Heart right ventricle (tissue), 16 donors: ENCODE measurements around the gene INO80B. TPM values are rescaled to one million over a fixed set of nuclear protein-coding genes. Genes with fewer than 3 reads are reported as not detected.
"Not testable (repeated sequence)": the region's sequence is repeated elsewhere in the genome, so short reads cannot be mapped to it uniquely, and the experiment has no call there.

ENCODE experiments used
- ATAC-seq, 8 donors: fragments of 200-7000 bp; cut with Tn5 transposase; one replicate each; pipeline ENCODE4 v1.9.1; 2020; ENCODE audit warnings: mild to moderate bottlenecking in 8 of 8, moderate library complexity in 8 of 8, moderate number of reproducible peaks in 1 of 8
- DNase-seq, 2 donors: peaks; one replicate each; pipeline ENCODE4 v3.0.0-alpha.2; 2020
- H3K27ac ChIP-seq, 10 donors: fragments of 200-600 bp; sonication (generic) in 2 of 10; one replicate each; pipeline versions ENCODE4 v1.5.0 to v1.8.0; 2020 to 2022; ENCODE audit warnings: mild to moderate bottlenecking in 3 of 10
- H3K27me3 ChIP-seq, 7 donors: fragments of 200-600 bp; one replicate each; pipeline ENCODE4 v1.8.0; 2021 to 2022; ENCODE audit warnings: mild to moderate bottlenecking in 2 of 7
- H3K36me3 ChIP-seq, 9 donors: fragments of 200-600 bp; sonication (generic) in 1 of 9; one replicate each; pipeline versions ENCODE4 v1.5.0 to v1.8.0; 2020 to 2022; ENCODE audit warnings: mild to moderate bottlenecking in 2 of 9
- H3K4me1 ChIP-seq, 9 donors: fragments of 200-600 bp; sonication (generic) in 1 of 9; one replicate each; pipeline versions ENCODE4 v1.5.0 to v1.8.0; 2020 to 2022; ENCODE audit warnings: mild to moderate bottlenecking in 4 of 9
- H3K4me3 ChIP-seq, 10 donors: fragments of 200-600 bp; sonication (generic) in 2 of 10; one replicate each; pipeline versions ENCODE4 v1.5.0 to v1.8.0; 2020 to 2022; ENCODE audit warnings: mild to moderate bottlenecking in 7 of 10, moderate library complexity in 2 of 10
- H3K9me3 ChIP-seq, 11 donors: fragments of 200-600 bp in 10 of 11; sonication (generic) in 2 of 11; one replicate each; pipeline versions ENCODE4 v1.5.0 to v1.8.0; 2013 to 2022; ENCODE audit warnings: mild to moderate bottlenecking in 2 of 11, control low read depth in 1 of 11, moderate library complexity in 1 of 11
- WGBS, 2 donors: extraction: QIAGEN DNeasy Blood & Tissue Kit; methylation state at CpG; one replicate each; pipeline ENCODE4 v1.1.7; 2013; ENCODE audit warnings: inconsistent platforms in 1 of 2; 5-methylcytosine and 5-hydroxymethylcytosine counted together
- intact Hi-C, 10 donors: fragments of 100-400 bp; cut with DNase I; formaldehyde crosslinking; loops; one replicate each; pipeline versions ENCODE4 v1.11.1 to v1.14.2; 2022
- polyA plus RNA-seq, 2 donors: library from polyadenylated mRNA; stranded (reverse); fragments of 200-250 nt; gene quantifications; one replicate each; pipeline ENCODE4 v1.2.3, GENCODE V29; 2013
- total RNA-seq, 10 donors: library from RNA; stranded (reverse); fragmentation: NEBNext Ultra II Directional in 3 of 10; extraction: Animal tissue kit (Norgen Biotek cat#: 25700) in 3 of 10; gene quantifications; one replicate each; pipeline versions ENCODE4 v1.2.1 to v1.2.4, GENCODE V29; 2021 to 2023
- TF ChIP-seq, protein P1 (sequence below), 9 donors: fragments of 200-600 bp; sonication (generic) in 2 of 9; IDR thresholded peaks; one replicate each; pipeline versions ENCODE4 v1.5.0 to v1.8.0; 2021 to 2022; ENCODE audit warnings: antibody characterized with exemption in 9 of 9, mild to moderate bottlenecking in 5 of 9, moderate library complexity in 1 of 9
- donor health status: Arrhythmogenic right ventricular cardiomyopathy.
- donor health status: ischemic (EF 13 %, LVEDD 7.1; RV severe dilation, severe dysfunction).
- donor health status: healthy with polysubstance abuse.
- donor health status: DM: no; HTN: yes; CAD: no.
- donor health status: DM: no; HTN: no; CAD: no.
- donor health status: ischemic (EF 25% LVEDD 6.9; RV normal size, moderate dysfunction).
- donor health status: ischemic (EF 25% LVEDD 5.7; RV mildly dilated, moderate dysfunction).
- donor health status: healthy.
- donor health status: DM: yes; HTN: yes; CAD: no.
- donor health status: Ischemic cardiomyopathy.
- donor health status: ischemic (EF 35%, LVEDD 5.7; RV mildly dilated, moderate dysfunction).
- donor health status: nonischemic (EF 11% LVEDD 7.7; RV severe dilation, severe dysfunction).
- donor health status: DM: yes; HTN: yes; CAD: no.
- donor health status: PGD.
- donor health status: ischemic (EF 29% LVEDD 5.4; RV normal size, mild dysfunction).
- donor health status: nonischemic (EF 23%, LVEDD 6.1; RV moderate dilation, normal function).

Gene INO80B
- total and polyA plus RNA-seq, 12 donors: 8.9 to 40.7 (median 19.8) TPM

DNA sequence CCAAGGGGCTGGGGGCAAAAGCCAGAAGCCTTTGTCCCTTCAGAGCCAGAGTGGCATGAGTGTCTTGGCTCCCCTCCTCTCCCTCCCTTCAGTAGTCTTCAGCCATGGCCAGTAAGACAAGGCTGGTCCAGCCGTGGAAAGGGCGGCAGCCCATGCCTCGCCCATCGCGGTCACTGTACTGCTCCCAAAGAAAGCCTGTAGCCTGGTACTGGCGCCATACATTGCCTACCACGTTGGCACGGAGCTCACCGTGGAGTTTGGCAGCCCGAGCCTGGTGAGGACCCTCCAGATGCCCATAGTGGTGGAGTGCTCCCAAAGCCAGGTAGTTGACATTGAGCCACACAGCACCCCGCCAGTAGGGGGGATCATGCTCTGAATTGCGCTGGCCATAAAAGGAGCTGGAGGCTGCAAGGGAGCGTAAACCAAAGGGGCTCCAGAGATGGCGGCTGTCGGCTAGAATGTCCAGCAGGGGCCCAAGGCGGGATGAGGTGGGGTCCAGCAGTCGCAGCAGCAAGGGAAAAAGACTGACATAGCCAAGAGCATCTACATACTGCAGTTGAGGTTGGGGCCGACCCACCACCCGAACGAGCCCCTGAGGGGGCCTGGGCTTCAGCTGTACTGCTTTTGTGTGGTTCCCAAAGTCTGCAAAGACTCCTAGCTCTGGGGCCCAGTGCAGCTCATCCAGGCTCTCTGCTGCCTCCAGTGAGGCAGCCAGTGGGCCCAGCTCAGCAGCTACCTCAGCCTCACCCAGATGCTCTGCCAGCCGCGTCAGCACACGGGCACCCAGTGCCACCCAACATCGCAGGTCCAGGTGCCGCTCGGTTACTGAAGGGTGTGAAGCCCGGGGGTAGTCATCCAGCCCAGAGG lies 6.5 kb downstream of the INO80B start:
- Histone ChIP-seq H3K36me3 (peaks cover 0 to 29% (median 6%) of the 10 kb centered on the region in 9 donors), H3K27ac (no peak overlapping the region), H3K4me1 (peaks cover 8 to 45% (median 38%) of the 10 kb centered on the region in 9 donors), H3K27me3 (no peaks in the 10 kb centered on the region), H3K9me3 (no peaks in the 10 kb centered on the region), H3K4me3 (no peak overlapping the region)
- intact Hi-C loops: no loop called here
- no peak for DNase-seq
- no peak for ATAC-seq
- 92 to 93% methylated on average over 27 of the region's 27 CpGs for WGBS, 2 donors
- TF ChIP-seq, protein P1, sequence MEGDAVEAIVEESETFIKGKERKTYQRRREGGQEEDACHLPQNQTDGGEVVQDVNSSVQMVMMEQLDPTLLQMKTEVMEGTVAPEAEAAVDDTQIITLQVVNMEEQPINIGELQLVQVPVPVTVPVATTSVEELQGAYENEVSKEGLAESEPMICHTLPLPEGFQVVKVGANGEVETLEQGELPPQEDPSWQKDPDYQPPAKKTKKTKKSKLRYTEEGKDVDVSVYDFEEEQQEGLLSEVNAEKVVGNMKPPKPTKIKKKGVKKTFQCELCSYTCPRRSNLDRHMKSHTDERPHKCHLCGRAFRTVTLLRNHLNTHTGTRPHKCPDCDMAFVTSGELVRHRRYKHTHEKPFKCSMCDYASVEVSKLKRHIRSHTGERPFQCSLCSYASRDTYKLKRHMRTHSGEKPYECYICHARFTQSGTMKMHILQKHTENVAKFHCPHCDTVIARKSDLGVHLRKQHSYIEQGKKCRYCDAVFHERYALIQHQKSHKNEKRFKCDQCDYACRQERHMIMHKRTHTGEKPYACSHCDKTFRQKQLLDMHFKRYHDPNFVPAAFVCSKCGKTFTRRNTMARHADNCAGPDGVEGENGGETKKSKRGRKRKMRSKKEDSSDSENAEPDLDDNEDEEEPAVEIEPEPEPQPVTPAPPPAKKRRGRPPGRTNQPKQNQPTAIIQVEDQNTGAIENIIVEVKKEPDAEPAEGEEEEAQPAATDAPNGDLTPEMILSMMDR (IDR thresholded peaks at IDR 0.05): peak in 1 of 9 donors; percentile 10

DNA sequence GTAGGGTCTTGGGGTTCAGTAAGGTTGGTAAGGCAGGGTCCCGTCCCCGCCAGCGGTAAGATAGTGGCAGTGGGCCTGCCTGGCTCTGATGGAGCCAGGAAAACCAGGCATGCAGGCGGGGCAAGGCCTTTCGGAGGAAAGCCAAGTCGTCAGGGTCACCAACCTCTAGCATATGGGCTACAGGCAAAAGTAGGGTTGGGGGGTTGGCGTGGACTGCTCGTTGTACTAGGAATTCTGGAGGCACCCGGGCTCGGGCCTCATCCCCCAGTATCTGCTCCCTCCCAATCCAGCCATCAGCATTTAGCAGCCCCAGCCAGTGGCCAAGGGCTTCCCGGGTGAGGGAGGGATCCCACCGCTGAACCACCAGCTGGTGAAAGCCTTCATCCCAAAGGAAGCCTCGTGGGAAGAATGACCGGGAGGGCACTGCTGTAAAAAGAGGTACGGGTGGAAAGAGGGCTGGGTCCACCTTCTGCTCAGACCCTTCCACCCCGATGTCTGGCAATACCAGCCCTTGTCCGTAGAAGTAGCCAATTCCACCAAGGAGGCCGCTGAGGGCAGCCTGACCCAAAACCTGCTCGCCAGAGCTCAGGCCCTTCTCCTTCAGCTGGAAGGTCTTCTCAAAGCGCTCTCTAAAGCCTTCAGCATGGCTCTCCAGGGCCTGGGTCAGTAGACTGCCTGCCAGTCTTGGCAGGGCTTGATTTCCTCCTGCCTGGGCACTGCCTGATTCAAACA lies 7.3 kb downstream of the INO80B start:
- DNase-seq (no peak), ATAC-seq (no peak)
- peaks cover 4 to 37% (median 30%) of the 10 kb centered on the region in 9 donors for H3K4me1 ChIP-seq
- peaks cover 0 to 29% (median 6%) of the 10 kb centered on the region in 9 donors for H3K36me3 ChIP-seq
- no peak overlapping the region for H3K4me3 ChIP-seq
- H3K27ac ChIP-seq: no peak overlapping the region
- WGBS, 2 donors: 88 to 93% methylated on average over 20 of the region's 20 CpGs
- H3K27me3 ChIP-seq: no peaks in the 10 kb centered on the region
- TF ChIP-seq, protein P1 (IDR thresholded peaks at IDR 0.05): no peak
- intact Hi-C loops: no loop called here
- H3K9me3 ChIP-seq: no peaks in the 10 kb centered on the region

DNA sequence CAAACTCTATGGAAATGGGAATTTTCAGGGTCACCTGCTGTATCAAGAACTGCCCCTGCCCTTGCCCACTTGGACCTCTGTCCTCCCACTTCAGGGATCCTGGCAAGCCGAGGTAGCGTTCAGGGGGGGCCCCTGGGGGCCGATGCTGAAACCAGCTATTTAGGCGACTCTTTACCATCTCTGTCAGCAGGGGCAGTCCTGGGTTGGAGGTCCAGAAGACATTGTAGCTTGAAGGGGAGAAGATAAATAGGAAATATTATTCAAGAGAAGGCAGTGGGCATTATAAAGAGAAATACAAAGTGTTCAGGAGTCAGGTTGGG lies 7.9 kb downstream of the INO80B start:
- TF ChIP-seq, protein P1 (IDR thresholded peaks at IDR 0.05): no peak
- Histone ChIP-seq H3K9me3 (no peaks in the 10 kb centered on the region), H3K27ac (no peak overlapping the region), H3K4me1 (peaks cover 2 to 34% (median 28%) of the 10 kb centered on the region in 9 donors), H3K36me3 (peaks cover 0 to 29% (median 6%) of the 10 kb centered on the region in 9 donors), H3K4me3 (no peak overlapping the region), H3K27me3 (no peaks in the 10 kb centered on the region)
- 87 to 88% methylated on average over 4 of the region's 4 CpGs for WGBS, 2 donors
- intact Hi-C loops: no loop called here
- DNase-seq (no peak), ATAC-seq (no peak)

DNA sequence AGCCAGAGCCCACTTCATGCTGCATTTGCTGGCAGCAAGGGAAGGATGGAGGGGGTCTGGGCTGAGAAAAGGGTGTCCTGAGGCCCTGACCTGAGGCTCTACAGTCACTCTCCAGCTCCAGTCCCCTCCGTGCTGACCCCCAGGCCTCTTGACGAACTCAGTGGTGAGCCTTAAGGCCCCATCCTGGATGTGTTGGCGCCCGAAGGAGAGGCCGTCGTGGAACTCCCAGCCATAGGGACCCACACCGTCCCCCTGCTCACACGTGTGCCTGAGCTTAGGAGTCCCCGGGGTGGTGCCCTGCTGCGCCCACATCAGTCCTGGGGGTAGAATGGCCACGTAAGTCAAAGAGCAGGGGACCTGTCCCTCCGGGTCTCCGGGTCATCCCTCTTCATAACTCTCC lies 9.5 kb downstream of the INO80B start:
- Histone ChIP-seq H3K4me3 (peak overlapping the region; percentile 74 to 98 (median 92)), H3K27me3 (no peaks in the 10 kb centered on the region), H3K4me1 (peaks cover 0 to 27% (median 19%) of the 10 kb centered on the region in 9 donors), H3K27ac (peak overlapping the region in 9 of 10 donors; percentile 82 to 92 (median 89)), H3K36me3 (peaks cover 0 to 29% (median 6%) of the 10 kb centered on the region in 9 donors), H3K9me3 (no peaks in the 10 kb centered on the region)
- intact Hi-C loops: no loop called here
- TF ChIP-seq, protein P1 (IDR thresholded peaks at IDR 0.05): no peak
- DNase-seq: no peak
- WGBS, 2 donors: 6 to 7% methylated on average over 13 of the region's 13 CpGs
- peak in 4 of 8 donors; percentile 1 to 18 (median 8) for ATAC-seq

DNA sequence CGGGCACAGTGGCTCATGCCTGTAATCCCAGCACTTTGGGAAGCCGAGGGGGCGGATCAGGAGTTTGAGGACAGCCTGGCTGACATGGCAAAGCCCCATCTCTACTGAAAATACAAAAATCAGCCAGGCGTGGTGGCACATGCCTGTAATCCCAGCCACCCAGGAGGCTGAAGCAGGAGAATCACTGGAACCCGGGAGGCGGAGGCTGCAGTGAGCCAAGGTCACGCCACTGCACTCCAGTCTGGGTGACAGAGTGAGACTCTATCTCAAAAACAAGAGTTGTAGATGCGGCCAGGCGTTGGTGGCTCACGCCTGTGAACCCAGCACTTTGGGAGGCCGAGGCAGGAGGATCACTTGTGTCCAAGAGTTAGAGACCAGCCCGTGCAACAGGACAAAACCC lies 15.9 kb downstream of the INO80B start:
- H3K36me3 ChIP-seq: peaks cover 0 to 30% (median 13%) of the 10 kb centered on the region in 9 donors
- not testable (repeated sequence) for ATAC-seq, H3K9me3 ChIP-seq, H3K27me3 ChIP-seq, DNase-seq, H3K4me3 ChIP-seq
- peak overlapping the region in 1 of 10 donors; percentile 93 for H3K27ac ChIP-seq
- intact Hi-C loops: loop anchor here in 1 of 10 donors (5.0 kb wide), 1 partner anchor 53 kb away; no protein-coding TSS in a partner anchor
- peaks cover 5 to 41% (median 29%) of the 10 kb centered on the region in 9 donors for H3K4me1 ChIP-seq
- WGBS, 2 donors: 95% methylated on average over 12 of the region's 12 CpGs
